ENCODE data around the gene SRSF8.

SRSF8 gene

GRCh38 chr11:95081010-95081409 is 14.3 kb downstream of the SRSF8 start:
- no peak for TF ChIP-seq ZFX (IDR thresholded peaks at IDR 0.05; ENCODE audit: borderline replicate concordance)
- no peak for TF ChIP-seq CTCF (IDR thresholded peaks at IDR 0.05)
- no peak overlapping the region for H3K27ac ChIP-seq

- TF ChIP-seq CTCF (IDR thresholded peaks at IDR 0.05), result no peak
- no peak for TF ChIP-seq ZFX (IDR thresholded peaks at IDR 0.05; ENCODE audit: borderline replicate concordance)
- H3K27ac ChIP-seq, result no peak overlapping the region
Observed at GRCh38 chr11:95081412-95081811, 14.7 kb downstream of the SRSF8 start.

GRCh38 chr11:95082576-95083001 is 15.9 kb downstream of the SRSF8 start:
- no peak overlapping the region for H3K27ac ChIP-seq
- TF ChIP-seq ZFX (IDR thresholded peaks at IDR 0.05; ENCODE audit: borderline replicate concordance) (no peak), CTCF (IDR thresholded peaks at IDR 0.05) (no peak)

- TF ChIP-seq CTCF (IDR thresholded peaks at IDR 0.05), result no peak
- TF ChIP-seq ZFX (IDR thresholded peaks at IDR 0.05; ENCODE audit: borderline replicate concordance), result no peak
- H3K27ac ChIP-seq, result no peak overlapping the region
Observed at GRCh38 chr11:95084509-95084908, 17.8 kb downstream of the SRSF8 start.

- TF ChIP-seq ZFX (IDR thresholded peaks at IDR 0.05; ENCODE audit: borderline replicate concordance) (no peak), CTCF (IDR thresholded peaks at IDR 0.05) (no peak)
Observed at GRCh38 chr11:95085117-95085816, 18.5 kb downstream of the SRSF8 start.

GRCh38 chr11:95086151-95086550 is 19.4 kb downstream of the SRSF8 start:
- TF ChIP-seq CTCF (IDR thresholded peaks at IDR 0.05) (no peak), ZFX (IDR thresholded peaks at IDR 0.05; ENCODE audit: borderline replicate concordance) (no peak)
- H3K27ac ChIP-seq, result no peak overlapping the region

More at GRCh38 chr11:95085117-95085816, 18.5 kb downstream of the SRSF8 start:
- H3K27ac ChIP-seq, result no peak overlapping the region

- TF ChIP-seq ZFX (IDR thresholded peaks at IDR 0.05; ENCODE audit: borderline replicate concordance) (no peak), CTCF (IDR thresholded peaks at IDR 0.05) (no peak)
- H3K27ac ChIP-seq, result no peak overlapping the region
Observed at GRCh38 chr11:95086836-95087570, 20.3 kb downstream of the SRSF8 start.
